Activated CD8-positive, alpha-beta memory T cell treated with anti-CD3 and anti-CD28 coated beads, Interleukin-2, amount 50 U/mL, for 24 hours (primary cell): ENCODE data around the gene SLC22A23.
"Not testable (repeated sequence)": the region's sequence is repeated elsewhere in the genome, so short reads cannot be mapped to it uniquely, and the experiment has no call there.

Source experiments
- DNase-seq: peaks from one replicate; pipeline ENCODE4 v3.0.0-alpha.2; 2020; ENCODE audit errors: extremely low read depth

The SLC22A23 gene

DNA sequence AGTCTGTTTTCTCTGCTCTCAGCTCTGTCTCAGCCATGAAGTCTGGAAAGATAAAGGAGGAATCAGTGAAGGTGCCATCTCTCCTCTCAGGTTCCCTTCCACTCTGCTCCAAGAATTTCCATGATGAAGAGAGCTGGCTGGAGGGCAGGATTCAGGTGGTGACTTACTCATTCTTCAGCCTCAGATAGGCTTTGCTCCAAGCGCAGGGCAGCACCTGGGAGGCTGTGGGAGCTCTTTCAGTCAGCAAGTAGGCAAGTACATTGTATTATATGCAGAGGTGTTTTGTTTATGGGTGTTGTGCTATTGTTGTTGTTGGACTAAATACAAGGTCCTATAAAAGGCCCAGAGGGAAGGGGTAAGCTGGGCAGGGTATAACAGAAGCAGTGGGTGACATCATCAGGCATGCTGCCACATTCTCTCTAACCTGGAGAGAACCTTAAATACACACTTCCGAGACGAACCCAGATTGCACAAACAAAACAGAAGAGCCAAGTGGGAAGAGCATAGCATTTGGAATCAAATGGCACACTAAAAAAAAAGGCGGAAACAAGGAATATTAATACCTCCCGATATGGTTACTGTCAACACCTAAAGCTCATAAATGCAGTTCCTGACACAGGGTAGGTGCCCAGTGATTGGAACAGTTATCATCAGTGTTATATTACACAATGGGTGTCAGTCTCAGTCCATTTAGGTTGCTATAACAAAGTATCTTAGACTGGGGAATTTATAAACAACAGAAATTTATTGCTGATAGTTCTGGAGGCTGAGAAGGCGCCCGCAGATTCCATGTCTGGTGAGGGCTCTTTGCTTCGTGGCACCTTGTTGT lies 212.6 kb downstream of the SLC22A23 start:
- no peak for DNase-seq

DNA sequence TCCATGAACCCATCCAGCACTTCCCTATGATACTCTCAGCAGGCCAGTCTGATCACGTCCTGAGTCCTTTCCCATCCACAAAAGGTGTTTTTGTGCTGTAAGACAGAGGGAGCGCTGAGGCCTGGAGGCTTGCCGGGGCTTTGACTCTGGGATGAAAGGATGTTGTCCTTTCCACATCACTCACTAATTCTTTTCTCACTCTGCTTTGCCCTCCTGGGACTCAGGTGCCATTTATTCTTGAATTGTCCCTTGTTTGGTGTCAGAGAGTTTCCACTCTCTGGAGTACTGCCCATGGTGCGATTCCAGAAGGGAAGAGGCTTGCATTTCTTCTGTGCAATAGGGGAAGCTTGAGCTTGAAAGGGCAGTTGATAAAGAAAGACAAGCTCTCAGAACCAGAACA lies 214.1 kb downstream of the SLC22A23 start:
- no peak for DNase-seq

DNA sequence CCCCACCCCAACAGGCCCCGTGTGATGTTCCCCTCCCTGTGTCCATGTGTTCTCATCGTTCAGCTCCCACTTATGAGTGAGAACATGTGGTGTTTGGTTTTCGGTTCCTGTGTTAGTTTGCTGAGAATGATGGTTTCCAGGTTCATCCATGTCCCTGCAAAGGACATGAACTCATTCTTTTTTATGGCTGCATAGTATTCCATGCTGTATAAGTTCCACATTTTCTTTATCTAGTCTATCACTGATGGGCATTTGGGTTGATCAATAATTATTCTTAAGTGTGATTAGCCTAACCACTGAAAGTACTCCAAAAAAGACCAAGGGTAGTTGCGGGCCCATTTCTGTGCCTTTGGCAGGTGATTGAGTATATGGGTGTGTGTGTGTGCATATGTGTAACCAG lies 215.1 kb downstream of the SLC22A23 start:
- not testable (repeated sequence) for DNase-seq

DNA sequence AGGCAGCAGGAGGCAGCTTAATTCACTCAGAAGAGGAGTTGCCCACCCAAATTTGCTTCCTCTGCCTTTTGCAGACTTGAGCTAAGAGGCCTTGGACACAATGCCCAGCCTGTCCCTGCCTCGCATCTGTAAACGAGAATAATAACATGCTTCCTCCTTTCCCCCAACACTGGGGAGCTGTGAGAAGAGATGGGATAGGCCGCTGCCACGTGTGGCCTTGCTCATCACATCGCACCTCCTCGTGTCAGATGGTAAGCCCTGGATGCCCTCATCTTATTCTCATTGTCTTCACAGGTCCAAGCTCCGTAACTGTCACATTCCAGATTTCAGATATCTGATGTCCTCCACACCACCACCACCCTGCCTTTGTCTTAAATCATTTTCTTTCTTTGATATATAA lies 216.3 kb downstream of the SLC22A23 start:
- no peak for DNase-seq

DNA sequence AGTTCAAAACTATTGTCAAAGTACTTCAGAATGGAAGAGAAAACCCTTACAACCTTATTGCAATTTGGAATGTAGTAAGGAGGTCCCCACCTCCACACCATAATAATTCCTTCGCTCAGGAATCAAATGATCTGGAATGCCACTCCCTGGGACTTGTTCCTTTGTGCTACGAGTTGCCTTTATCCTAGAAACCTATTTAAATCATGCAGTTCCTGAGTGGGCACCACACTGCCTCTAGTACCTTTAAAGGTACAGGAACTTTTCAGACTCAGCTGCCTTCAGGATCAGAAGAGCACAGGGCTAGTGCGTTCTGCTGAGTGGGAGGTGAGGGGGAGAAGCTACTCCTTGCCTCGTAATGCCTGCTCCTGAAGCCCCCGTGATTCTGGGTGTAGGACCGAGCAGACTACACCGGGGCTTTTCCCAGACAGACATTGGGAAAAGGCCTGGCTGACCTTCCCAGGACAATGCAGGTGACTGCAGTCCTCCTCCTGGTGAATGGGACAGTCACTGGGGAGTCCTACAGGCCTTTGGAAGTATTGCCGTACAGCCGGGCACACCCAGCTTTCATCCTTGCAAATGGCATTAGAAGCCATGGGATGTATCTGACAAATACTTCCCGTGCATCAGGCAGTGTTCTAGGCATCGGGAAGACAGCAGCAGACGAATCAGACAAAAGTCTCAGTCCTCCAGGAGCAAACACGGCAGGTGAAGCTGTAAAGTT lies 217.6 kb downstream of the SLC22A23 start:
- DNase-seq, result no peak

DNA sequence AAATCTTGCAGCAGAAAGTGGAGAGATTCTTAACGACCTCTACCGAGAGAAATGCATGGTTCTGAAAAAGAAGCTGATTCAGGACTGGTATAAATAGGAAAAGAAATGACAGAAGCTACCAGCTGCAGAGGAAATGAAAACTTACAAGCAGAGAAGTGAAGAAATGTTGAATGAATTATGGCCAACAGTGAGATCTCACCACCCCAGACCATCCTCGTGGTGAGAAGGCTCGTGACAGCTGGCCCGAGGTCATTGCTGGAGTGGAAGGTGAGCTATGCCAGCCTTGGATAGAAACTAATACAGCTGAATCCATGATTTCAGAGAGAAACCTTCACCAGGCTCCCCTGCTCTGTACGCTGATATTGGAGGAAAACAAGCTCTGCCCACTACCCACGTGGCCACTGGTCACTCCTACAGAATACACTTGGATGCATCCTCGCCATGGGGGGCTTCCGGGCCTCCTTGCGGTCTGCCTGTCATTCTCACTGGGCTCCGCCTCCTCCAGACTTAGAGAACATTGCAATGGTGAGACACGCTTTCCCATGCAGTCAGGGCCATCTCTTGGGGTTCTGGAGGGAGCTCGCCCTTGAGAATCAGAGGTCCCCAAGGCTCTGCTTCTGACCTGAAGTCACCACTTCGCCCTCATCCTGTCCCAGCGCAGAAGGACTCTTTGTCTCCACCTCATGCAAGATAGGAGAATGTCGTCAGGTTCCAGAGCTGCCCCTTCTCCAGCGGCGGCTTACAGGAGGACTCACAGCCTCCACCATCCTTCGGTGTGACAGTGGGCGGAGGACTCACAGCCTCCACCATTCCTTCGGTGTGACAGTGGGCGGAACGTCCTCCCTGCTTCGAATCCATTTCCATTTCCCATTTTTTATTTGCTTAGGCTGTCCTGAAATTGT lies 218.8 kb downstream of the SLC22A23 start:
- no peak for DNase-seq

DNA sequence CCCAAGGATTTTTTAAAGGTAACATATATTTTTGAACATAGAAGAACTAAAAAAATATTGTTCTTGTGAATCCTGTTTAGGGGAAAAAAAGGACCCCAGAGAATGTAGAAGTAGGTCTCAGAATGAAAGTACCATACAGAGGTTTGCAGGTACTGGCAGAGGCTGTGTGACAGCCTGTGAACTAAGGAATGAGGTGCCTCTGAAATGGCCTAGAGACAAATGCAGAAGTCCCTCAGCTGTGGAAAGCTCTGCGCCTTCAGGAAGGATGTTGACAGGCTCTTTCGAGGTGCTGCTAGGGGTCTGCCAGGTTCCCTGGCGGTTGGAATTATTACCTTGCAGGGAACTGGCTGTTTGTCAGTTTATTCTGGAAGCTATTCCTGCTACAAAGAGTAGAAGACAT lies 220.8 kb downstream of the SLC22A23 start:
- no peak for DNase-seq

DNA sequence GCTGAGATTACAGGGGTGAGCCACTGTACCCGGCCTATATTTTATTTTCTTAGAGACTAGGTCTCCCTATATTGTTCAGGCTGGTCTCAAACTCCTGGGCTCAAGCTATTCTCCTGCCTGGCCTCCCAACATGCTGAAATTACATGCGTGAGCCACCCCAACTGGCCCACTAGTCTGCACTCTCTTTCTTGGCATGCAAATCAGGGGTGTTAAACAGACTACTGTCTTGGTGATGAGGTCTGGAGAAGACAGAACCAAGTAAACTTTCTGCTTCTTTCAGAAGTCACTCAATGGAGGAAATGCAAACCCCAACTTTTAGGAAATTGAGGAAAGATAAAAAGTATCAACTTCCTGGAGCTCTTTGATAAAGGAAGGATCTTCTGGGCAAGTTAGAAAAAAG lies 221.4 kb downstream of the SLC22A23 start:
- no peak for DNase-seq

DNA sequence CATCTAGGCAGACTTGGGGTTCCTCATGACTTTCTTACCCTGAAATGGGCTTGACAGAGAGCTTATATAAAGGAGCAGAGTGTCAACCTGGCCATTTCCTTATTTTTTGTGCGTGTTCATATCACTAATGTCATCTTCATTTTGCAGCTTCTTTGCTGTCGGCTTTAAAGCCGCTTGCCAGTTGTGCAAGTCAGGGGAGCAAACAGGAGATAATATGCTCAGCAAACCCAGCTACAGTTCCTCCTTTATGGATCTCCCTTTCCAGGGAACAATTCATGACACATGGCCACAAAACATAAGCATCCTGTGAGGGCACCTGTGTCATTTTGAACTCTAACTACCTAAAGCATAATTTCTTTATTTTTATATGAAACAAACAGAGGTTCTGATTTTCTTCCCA lies 222.9 kb downstream of the SLC22A23 start:
- DNase-seq, result no peak

DNA sequence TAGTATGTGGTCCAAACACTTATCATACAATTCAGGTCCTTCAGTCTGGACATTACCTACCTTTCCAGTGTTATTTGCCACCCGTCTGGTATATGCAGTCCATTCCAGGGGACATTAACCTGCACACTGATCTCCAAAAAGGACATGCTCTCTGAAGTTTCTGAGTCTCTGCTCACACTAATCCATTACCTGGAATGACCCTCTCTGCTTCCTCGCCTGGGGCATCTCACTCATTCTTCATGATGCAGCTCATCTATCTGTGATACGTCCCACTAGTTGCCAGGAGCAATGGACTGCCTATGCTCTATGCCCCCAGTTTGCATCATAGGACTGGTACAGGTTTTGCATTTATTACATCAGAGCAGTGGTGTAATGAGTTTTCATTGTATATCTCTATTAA lies 223.5 kb downstream of the SLC22A23 start:
- no peak for DNase-seq

DNA sequence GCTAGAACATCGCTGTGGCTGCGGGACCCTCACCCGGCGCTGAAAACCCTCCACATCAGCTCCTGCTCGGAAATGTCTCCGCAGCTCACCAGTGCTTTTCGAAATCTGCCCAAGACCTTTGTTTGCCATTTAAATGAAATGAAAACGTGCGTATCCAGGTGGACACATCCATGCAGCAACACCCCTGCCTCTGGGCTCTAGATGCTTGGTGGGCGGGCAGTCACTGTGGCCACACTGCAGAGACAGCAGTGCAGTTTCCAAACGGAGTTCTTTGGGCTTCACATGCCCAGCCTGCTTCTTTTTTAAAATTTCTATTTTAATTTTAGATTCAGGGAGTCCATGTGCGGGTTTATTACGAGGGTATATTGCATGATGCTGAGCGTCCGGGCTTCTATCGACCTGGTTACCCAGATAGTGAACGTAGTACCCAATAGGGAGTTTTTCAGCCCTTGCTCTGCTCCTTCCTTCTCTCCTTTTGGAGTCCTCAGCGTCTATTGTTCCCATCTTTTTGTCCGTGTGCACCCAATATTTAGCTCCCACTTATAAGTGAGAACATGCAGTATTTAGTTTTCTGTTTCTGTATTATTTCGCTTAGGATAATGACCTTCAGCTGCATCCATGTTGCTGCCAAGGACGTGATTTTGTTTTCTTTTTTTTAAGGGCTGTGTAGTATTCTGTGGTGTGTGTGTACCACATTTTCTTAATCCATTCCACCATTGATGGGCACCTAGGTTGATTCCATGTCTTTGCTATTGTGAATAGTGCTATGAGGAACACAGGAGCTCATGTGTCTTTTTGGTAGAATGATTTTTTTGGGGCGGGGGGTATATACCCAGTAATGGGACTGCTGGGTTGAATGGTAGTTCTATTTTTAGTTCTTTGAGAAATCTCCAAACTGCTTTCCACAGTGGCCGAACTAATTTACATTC lies 224.6 kb downstream of the SLC22A23 start:
- DNase-seq, result no peak

DNA sequence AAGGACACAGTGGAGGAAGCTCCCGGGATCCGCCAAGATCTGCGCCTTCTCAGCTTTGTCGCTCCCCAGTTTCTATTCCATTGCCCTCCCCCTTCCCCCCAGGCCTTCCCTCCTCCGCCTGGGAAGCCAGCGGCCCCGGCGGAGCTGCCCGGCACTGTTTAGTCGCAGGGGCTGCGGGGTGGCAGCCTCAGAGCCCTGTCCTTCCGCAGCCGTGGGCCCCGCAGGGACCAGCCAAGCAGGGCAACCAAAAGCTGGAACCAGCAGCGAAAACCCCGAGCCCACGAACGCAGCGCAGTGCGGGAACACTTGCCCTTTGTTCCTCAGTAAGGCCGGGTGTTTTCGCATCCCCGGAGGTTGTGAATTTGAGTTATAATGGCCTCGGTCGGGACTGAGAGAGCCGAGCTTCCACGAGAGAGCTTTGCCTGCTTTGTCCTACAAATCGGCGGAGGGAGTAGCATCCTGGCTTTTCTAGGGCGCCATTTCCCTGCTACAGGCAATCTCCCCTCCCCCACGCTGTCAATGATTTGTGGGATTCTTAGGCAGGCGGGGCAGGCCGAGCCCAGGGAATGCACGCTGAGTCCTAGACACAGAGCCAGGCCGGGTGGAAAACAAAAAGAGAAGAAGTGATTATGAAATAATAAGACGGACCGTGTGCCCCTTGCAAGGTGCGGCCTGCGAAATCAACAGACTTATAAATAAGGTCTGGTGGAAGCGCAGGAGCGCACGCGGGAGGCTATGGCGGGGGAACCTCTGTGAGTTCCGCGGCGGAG lies 225.4 kb downstream of the SLC22A23 start:
- no peak for DNase-seq

DNA sequence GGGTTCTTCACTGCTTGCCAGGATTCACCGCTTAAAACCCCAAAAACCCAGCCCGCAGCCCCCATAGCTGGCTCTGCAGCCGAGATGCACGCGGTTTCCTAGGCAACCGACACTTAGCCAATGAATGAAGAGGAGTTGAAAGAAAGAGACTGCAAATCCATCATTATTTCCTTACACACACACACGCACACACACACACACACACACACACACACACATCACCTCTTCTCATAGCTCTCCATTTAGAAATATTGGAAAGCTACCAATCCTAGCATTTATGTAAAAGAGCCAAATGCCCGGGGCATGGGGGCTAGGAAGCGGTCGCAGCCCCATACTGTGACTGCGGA lies 226.0 kb downstream of the SLC22A23 start:
- DNase-seq, result no peak

DNA sequence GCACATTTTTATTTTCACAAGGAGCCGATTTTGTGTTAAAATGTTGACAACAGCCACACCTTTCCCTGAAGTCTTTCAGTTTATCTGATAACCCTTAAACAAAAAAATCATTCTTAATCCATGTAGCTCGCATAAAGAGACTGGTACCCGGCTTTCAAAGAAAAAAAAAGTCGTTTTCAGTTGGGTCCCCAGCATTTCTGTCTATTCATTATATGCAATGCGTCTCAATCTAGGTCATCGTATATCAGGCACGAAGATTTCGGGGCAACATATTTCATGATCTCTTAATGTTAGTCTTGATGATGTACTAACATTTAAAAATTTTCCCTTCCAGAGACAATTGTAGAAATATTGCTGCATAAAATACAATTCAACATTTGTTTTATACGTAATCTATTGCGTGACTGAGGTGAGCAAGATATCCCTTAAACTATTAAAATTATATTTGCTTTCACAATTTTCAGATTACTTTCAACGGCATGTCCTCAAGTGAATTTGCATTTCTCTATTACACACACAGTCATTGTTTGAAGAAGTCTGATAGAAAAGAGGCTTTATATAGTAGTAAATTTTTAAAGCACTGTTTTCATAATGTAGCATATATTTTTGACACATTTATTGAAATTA lies 226.5 kb downstream of the SLC22A23 start:
- DNase-seq, result no peak

DNA sequence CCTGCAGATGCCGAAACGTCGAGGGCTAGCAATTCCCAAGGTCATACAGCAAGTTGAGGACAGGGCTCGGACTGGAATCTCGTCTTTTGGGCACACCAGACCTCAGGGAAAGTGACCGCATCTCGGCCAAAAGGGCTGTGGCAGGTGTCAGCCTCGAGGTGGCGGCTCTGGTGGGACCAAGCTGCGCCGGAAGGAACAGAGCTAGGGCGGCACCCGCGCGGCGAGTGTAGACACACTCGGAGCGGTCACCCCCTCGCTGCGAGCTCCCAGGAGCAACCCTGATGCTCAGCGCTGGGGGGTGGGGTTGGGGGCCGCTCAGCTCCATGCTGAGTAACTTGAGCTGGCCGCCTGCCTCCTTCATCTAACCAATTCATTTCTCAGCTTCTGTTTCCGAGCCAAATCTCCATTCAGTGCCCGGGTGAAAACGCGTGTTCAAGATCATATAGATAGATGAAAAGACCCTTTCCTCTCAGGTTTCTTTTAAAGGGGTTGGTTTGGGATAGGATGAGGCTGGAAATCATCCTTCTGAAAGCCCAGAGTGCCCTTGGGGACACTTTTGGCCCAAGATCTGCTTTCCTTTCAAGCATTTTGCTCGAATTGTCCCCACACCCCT lies 227.2 kb downstream of the SLC22A23 start:
- no peak for DNase-seq

DNA sequence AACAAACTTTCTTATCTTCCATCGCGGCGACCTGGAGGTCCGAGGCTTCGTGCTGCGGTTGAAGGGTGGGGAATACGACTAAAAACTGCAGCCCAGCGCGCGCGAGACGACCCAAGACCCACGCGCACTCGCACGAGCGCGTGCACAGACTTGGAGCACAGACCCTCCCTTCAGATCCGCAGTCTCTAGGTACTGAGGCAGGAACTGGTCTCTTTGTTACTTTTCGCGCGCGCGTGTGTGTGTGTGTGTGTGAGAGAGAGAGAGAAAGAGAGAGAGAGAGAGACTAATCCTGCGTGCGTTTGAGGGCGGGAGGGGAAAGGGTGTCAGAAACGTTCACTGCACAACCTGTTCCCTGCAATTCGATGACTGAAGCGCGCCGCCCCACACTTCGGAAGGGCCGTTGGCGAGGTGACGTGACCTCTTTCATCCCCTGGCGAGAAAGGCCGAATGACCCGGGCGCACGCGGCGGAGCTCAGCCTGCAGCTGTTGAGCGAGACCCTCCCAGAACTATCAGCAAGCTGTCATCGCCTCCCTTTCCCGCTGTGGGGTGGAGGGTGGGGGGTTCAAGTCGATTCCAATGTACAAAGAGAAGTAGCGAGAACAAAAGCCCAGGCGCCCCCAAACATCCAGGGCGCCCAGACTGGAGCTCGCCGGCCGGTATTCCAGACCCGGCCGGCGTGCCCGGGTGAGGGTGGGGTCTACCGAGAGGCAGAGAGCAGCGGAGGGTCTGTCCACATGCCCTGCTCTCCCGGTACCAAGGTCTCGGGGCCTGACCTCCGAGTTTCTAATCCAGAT lies 227.9 kb downstream of the SLC22A23 start:
- no peak for DNase-seq

DNA sequence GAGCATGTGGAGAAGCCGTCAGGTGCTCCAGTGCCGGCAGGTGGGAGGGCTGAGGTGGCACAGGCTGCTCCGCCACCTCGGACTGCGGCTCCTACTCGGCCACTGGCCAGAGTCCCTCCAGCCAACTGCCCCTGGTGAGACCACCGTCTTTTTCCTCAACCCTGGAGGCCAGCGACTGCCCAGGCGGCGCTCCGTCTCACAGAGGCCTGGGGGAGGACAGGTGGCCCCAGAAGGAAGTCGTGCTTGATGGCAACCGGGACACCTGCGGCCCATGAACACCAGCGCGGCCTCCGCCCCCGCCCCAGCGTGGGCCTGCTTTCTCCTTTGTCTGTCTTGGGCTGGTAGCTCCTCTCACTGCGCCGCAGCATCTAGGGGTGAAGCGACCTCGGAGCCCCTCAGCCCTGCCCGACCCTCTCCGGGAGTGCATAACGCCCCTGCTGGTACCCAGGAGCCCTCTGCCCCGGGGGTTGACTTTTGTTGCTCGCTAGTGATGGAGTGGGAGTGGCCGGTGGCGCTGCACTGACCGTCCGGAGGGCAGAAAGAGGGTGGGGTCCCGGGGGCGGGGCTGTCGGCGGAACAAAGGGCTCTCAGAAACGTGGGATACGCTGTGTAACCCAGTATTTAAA lies 228.7 kb downstream of the SLC22A23 start:
- no peak for DNase-seq

DNA sequence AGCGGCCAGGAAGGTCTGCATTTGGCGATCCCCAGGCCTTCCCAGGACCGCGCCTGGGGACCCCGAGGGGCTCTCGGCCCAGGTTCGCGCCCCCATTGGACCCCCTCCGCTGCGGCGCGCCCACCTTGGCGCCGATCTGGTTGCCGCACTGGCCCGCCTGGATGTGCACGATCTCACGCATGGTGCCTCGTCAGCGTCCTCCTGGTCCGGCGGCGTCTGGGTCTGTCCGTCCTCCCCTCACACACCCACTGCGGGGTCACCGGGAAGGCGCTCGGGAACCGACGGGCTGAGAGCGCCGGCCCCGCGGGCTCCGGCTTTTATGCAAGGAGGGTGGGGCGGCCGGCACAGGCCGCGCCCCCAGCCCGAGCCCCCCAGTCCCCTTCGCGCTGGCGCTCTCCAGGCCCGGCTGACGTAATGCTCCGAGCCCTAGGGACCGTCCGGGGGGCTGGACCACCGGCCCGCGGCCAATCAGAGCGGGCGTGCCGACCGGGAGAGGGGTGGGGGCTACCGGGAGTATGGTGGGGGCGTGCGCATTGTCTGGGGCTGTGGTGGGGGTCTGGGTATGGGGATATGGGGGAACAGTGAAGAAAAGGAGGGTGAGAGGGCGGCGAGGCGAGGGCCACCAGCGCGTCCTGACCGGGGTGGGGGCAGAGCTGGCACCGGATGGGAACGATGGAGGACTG lies 229.3 kb downstream of the SLC22A23 start, which contains the start of gene TUBB2B:
Gene TUBB2B, minus strand, starts transcription at position 291 of the 683 bp plus-strand sequence. Its CDS starts 110 bp downstream, at position 181.
- DNase-seq, result no peak
